HG03558 (cell line): ENCODE measurements around the gene TOX2.
"Not testable (repeated sequence)": the region's sequence is repeated elsewhere in the genome, so short reads cannot be mapped to it uniquely, and the experiment has no call there.

Source experiments
- ATAC-seq: cut with Tn5 transposase; IDR thresholded peaks from one replicate; pipeline ENCODE4 v1.9.1; 2021; ENCODE audit warnings: moderate number of reproducible peaks; ENCODE audit not compliant: unreplicated experiment; ENCODE audit errors: extremely low read depth

TOX2 gene

GRCh38 chr20:44044712-44045111 is 130.1 kb downstream of the TOX2 start:
- not testable (repeated sequence) for ATAC-seq

GRCh38 chr20:44050327-44050726 is 135.7 kb downstream of the TOX2 start:
- ATAC-seq: no peak

- no peak for ATAC-seq
Measured at GRCh38 chr20:44050925-44051660, 136.4 kb downstream of the TOX2 start.

GRCh38 chr20:44051661-44052000 is 137.0 kb downstream of the TOX2 start:
- no peak for ATAC-seq

GRCh38 chr20:44052166-44052565 is 137.5 kb downstream of the TOX2 start:
- ATAC-seq: no peak

- no peak for ATAC-seq
Measured at GRCh38 chr20:44053046-44053445, 138.4 kb downstream of the TOX2 start.

GRCh38 chr20:44054118-44054517 is 139.5 kb downstream of the TOX2 start:
- ATAC-seq: no peak

GRCh38 chr20:44054849-44055248 is 140.2 kb downstream of the TOX2 start:
- ATAC-seq: no peak

- no peak for ATAC-seq
Measured at GRCh38 chr20:44056010-44056698, 141.5 kb downstream of the TOX2 start.

- no peak for ATAC-seq
Measured at GRCh38 chr20:44057698-44058675, 143.3 kb downstream of the TOX2 start.

GRCh38 chr20:44064501-44065400 is 150.1 kb downstream of the TOX2 start:
- ATAC-seq: no peak

GRCh38 chr20:44065401-44066340 is 151.0 kb downstream of the TOX2 start:
- no peak for ATAC-seq

GRCh38 chr20:44066645-44067606 is 152.3 kb downstream of the TOX2 start:
- ATAC-seq: no peak

GRCh38 chr20:44067650-44068081 is 153.0 kb downstream of the TOX2 start:
- ATAC-seq: no peak

- no peak for ATAC-seq
Measured at GRCh38 chr20:44068316-44069201, 153.9 kb downstream of the TOX2 start.

- ATAC-seq: no peak
Measured at GRCh38 chr20:44069203-44070011, 154.8 kb downstream of the TOX2 start.
